ENCODE data around the gene C6orf62.
A peak's percentile ranks its signal among the peaks of the same experiment; 100 is the strongest.
"Not testable (repeated sequence)": the region's sequence is repeated elsewhere in the genome, so short reads cannot be mapped to it uniquely, and the experiment has no call there.

C6orf62 gene

GRCh38 chr6:24719125-24719971, at the start of gene C6orf62:
C6orf62 (minus strand) TSS chr6:24719154; CDS start chr6:24718668, 486 bp downstream.
- peak; percentile 67 for DNase-seq

DNA sequence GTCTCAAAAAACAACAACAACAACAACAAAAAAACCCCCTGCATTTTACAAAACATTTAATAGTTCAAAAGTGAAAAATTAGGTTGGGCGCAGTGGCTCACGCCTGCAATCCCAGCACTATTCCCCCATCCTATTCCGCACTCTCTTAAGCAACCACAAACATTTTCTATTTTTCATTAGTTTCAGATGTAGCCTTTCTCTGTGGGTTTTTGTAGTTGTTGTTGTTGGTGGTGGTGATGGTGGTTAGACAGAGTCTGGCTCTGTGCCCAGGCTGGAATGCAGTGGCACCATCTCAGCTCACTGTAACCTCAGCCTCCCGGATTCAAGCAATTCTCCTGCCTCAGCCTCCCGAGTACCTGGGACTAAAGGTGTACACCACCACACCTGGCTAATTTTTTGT, 49.4 kb upstream of the C6orf62 start:
- no peak for DNase-seq

- DNase-seq = peak; percentile 35
Measured at GRCh38 chr6:24766680-24767462, 47.9 kb upstream of the C6orf62 start.

- DNase-seq = not testable (repeated sequence)
Measured at GRCh38 chr6:24765968-24766367, 47.0 kb upstream of the C6orf62 start.

- not testable (repeated sequence) for DNase-seq
Measured at GRCh38 chr6:24764833-24765828, 46.2 kb upstream of the C6orf62 start.

GRCh38 chr6:24763578-24763977, 44.6 kb upstream of the C6orf62 start:
- no peak for DNase-seq

DNA sequence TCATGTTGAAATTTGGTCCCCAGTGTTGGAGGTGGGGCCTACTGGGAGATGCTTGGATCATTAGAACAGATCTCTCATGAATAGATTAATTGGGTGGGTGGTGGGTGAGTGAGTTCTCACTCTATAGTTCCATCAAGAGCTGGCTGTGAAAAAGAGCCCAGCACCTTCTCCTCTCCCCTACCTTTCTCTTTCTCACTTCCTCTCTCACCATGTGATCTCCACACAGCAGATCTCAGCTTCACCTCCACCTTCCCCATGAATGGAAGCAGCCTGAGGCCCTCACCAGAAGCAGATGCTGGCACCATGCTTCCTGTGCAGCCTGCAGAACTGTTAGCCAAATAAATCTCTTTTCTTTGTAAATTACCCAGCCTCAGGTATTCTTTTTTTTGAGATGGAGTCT, 42.9 kb upstream of the C6orf62 start:
- DNase-seq = no peak

GRCh38 chr6:24761193-24761835, 42.4 kb upstream of the C6orf62 start:
- peak; percentile 23 for DNase-seq

GRCh38 chr6:24760210-24760609, 41.3 kb upstream of the C6orf62 start:
- DNase-seq = no peak

GRCh38 chr6:24759718-24760117, 40.8 kb upstream of the C6orf62 start:
- no peak for DNase-seq

- DNase-seq = no peak
Measured at GRCh38 chr6:24757611-24758010, 38.7 kb upstream of the C6orf62 start.

DNA sequence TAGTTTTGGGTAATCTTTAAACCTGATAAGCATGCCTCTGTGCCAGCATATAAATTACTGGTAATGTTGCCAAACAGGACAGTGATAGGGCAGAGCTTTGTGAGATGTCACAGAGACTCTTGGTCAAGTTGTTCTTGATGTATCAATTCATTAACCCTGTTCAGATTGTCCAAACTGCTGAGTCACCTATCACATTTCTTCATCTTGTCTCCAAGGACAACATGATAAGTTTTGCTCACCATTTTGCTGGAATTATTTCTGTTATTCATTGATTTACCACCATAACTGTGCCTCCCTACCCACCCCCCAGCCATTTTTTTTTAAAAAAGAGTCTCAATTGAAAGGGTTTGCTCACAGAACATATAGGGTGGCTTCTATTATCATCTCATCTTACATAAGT, 36.3 kb upstream of the C6orf62 start:
- no peak for DNase-seq

GRCh38 chr6:24754378-24754777, 35.4 kb upstream of the C6orf62 start:
- DNase-seq = not testable (repeated sequence)

GRCh38 chr6:24753545-24753944, 34.6 kb upstream of the C6orf62 start:
- DNase-seq = no peak

DNA sequence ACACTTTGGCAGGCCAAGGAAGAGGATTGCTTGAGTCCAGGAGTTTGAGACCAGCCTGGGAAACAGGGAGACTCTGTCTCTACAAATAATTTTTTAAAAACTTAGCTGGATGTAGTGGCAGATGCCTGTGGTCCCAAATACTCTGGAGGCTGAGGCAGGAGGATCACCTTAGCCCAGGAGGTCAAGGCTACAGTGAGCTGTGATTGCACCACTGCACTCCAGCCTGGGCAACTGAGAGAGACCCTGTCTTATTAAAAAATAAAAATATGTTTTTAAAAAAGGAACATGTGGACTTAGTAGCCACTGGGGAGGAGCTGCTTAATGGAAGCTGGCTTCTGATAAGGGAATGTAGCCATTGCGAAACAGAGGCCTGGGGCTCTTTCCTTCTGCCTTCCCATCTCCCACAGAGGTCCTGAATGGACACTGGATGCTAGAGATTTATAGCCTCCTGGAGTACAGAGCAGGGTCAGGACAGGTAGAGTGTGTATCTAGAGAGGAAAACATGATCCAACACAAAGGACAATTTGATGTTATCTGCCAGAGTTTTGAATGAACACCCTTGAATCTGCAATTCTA, 34.1 kb upstream of the C6orf62 start:
- DNase-seq = no peak

- DNase-seq = no peak
Measured at GRCh38 chr6:24752503-24752902, 33.5 kb upstream of the C6orf62 start.

GRCh38 chr6:24750878-24751277, 31.9 kb upstream of the C6orf62 start:
- DNase-seq = peak; percentile 54

DNA sequence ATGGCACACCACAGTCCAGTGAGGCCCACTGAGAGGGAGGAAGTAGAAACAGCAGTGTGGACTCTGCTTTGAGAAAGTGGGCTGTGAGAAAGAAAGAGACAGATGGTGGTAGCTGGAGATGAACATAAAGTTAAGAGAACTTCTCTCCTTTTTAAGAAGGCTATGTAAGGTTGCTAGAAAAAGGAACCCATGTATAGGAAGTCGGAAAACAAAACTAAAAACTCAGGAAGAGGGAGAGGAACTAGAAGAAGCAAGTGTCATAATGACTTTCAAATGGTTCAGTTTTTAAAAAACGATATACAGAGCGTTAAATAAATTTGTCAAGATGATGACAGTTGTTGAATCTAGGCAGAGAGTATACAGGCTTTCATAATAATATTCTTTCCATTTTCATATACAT, 30.3 kb upstream of the C6orf62 start:
- DNase-seq = no peak

GRCh38 chr6:24744911-24745310, 26.0 kb upstream of the C6orf62 start:
- DNase-seq = no peak

DNA sequence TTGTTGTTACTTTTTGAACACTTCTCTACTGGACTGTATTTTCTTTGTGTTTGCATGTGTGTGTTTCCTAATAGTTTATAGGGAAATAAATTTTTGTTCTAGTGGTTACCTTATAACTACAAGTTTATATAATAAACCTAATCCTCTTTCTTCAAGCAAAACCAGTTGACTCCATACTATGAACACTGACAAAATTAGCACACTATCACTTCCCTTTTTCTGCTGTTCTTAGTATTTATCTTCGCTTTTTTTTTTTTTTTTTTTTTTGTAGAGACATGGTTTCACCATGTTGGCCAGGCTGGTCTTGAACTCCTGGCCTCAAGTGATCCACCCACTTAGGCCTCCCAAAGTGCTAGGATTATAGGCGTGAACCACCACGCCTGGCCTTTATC, 25.0 kb upstream of the C6orf62 start:
- DNase-seq = no peak

DNA sequence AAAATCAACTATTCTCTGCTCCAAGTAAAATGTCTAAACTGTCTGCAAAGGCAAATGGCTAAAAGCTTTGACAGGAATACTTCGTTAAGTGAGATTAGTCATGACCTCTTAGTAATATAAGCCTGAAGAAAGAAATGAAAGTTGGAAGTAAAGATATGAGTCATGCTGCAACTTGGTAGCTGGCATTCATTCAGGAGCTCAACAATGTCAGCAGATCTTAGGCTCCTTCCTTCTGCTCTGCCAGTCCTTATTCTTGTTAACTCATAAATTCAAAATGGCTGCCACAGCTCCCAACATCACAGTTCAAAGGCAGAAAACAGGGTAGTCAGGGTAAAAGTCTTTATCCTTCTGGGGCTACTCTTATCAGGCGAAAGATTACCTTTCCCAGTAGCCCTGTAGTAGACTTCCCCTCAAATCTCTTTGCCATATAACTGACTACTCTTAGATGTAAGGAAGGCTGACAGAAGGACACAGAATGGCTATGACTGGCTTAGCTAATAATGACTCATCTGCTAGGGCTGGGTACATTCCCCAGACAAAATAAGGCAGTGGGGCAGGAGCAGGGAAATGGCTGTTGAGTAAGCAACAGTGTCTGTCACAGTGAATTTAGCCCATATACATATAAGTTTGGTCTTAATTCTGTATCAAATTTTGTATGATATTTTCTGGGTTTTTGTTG, 24.4 kb upstream of the C6orf62 start:
- no peak for DNase-seq

All from NCI-H82 (cell line).